Ecto neural progenitor cell (in vitro differentiated cells): ENCODE measurements around the gene ELAVL3.
A peak's percentile ranks its signal among the peaks of the same experiment; 100 is the strongest.
"Not testable (repeated sequence)": the region's sequence is repeated elsewhere in the genome, so short reads cannot be mapped to it uniquely, and the experiment has no call there.

Experiments used
- DNase-seq: peaks from one replicate; pipeline ENCODE4 v3.0.0-alpha.2; 2018; ENCODE audit warnings: low spot score

The ELAVL3 gene

GRCh38 chr19:11406703-11407236 lies 74.1 kb downstream of the ELAVL3 start:
- DNase-seq, result not testable (repeated sequence)

GRCh38 chr19:11405846-11406643 lies 74.8 kb downstream of the ELAVL3 start:
- DNase-seq, result peak; percentile 52

GRCh38 chr19:11404588-11405222 lies 76.1 kb downstream of the ELAVL3 start:
- DNase-seq, result no peak

- no peak for DNase-seq
Observed at GRCh38 chr19:11401808-11402543, 78.9 kb downstream of the ELAVL3 start.
